Measurements from ENCODE around the gene MKX.

- TF ChIP-seq SPI1 (IDR thresholded peaks at IDR 0.05; ENCODE audit: borderline replicate concordance, low read depth), result no peak
- TF ChIP-seq, protein P1, sequence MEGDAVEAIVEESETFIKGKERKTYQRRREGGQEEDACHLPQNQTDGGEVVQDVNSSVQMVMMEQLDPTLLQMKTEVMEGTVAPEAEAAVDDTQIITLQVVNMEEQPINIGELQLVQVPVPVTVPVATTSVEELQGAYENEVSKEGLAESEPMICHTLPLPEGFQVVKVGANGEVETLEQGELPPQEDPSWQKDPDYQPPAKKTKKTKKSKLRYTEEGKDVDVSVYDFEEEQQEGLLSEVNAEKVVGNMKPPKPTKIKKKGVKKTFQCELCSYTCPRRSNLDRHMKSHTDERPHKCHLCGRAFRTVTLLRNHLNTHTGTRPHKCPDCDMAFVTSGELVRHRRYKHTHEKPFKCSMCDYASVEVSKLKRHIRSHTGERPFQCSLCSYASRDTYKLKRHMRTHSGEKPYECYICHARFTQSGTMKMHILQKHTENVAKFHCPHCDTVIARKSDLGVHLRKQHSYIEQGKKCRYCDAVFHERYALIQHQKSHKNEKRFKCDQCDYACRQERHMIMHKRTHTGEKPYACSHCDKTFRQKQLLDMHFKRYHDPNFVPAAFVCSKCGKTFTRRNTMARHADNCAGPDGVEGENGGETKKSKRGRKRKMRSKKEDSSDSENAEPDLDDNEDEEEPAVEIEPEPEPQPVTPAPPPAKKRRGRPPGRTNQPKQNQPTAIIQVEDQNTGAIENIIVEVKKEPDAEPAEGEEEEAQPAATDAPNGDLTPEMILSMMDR (IDR thresholded peaks at IDR 0.05; ENCODE audit: insufficient read depth, low read length), result no peak
- TF ChIP-seq POLR2AphosphoS5 (IDR thresholded peaks at IDR 0.05; ENCODE audit: low read depth), result no peak
- TF ChIP-seq, protein P2, sequence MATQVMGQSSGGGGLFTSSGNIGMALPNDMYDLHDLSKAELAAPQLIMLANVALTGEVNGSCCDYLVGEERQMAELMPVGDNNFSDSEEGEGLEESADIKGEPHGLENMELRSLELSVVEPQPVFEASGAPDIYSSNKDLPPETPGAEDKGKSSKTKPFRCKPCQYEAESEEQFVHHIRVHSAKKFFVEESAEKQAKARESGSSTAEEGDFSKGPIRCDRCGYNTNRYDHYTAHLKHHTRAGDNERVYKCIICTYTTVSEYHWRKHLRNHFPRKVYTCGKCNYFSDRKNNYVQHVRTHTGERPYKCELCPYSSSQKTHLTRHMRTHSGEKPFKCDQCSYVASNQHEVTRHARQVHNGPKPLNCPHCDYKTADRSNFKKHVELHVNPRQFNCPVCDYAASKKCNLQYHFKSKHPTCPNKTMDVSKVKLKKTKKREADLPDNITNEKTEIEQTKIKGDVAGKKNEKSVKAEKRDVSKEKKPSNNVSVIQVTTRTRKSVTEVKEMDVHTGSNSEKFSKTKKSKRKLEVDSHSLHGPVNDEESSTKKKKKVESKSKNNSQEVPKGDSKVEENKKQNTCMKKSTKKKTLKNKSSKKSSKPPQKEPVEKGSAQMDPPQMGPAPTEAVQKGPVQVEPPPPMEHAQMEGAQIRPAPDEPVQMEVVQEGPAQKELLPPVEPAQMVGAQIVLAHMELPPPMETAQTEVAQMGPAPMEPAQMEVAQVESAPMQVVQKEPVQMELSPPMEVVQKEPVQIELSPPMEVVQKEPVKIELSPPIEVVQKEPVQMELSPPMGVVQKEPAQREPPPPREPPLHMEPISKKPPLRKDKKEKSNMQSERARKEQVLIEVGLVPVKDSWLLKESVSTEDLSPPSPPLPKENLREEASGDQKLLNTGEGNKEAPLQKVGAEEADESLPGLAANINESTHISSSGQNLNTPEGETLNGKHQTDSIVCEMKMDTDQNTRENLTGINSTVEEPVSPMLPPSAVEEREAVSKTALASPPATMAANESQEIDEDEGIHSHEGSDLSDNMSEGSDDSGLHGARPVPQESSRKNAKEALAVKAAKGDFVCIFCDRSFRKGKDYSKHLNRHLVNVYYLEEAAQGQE (IDR thresholded peaks at IDR 0.05; ENCODE audit: insufficient replicate concordance, low read depth), result no peak
Observed at GRCh38 chr10:27699776-27700175, 45.8 kb downstream of the MKX start.

Data from HL-60 (cell line).